HG03354 (cell line): ENCODE data around the gene RNU7-1.

ENCODE experiments used
- ATAC-seq: cut with Tn5 transposase; IDR thresholded peaks from one replicate; pipeline ENCODE4 v1.9.1; 2021; ENCODE audit warnings: mild to moderate bottlenecking; ENCODE audit not compliant: unreplicated experiment, poor library complexity, severe bottlenecking

RNU7-1 gene

DNA sequence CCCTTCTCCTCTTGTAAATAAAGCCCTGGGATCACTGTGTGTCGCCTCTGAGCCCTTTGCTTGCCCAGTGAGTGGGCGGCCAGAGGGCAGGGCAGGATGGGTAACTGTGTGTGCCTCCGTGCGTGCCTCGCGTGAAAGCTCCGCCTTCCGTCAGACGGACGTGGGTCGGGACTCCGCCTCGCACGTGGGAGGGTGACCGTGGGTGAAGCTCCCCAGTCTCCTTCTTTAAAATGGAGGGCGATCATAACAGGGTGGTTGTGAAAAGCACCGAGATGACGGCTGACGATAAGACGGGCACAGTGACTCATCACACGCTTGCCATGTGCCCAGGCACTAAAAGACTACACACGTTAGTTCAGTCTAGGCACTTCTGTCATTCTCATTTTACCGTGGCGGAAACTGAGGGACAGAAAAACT is 17.7 kb downstream of the RNU7-1 start:
- peak; percentile 18 for ATAC-seq

DNA sequence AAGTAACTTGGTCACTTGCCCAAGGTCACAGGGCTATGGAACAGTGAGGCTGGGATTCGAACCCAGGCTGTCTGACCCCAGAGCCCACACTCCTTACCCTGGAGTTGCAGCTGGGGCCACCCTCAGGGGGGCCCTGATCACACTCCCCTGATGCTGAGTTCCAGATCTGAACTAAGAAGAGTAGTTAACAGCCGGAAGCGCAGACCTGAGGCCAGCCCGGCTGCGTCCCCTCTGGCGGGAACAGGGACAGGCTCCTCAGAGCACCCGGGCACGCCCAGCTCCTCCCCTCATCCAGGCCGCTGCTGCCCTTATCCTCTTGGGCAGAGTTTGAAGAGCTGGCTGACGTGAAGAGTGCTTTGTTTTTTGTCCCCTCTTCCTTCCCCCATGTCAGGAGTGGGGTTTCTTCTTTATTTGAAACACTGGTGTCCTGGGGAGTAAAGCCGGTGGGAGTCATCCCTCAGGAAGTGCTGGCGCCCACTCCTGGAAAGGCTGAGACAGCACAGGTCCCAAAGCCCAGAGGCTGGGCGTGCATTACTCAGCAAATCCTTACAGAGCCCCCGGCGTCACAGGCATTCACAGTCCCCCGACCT is 18.2 kb downstream of the RNU7-1 start:
- ATAC-seq, result peak; percentile 19

DNA sequence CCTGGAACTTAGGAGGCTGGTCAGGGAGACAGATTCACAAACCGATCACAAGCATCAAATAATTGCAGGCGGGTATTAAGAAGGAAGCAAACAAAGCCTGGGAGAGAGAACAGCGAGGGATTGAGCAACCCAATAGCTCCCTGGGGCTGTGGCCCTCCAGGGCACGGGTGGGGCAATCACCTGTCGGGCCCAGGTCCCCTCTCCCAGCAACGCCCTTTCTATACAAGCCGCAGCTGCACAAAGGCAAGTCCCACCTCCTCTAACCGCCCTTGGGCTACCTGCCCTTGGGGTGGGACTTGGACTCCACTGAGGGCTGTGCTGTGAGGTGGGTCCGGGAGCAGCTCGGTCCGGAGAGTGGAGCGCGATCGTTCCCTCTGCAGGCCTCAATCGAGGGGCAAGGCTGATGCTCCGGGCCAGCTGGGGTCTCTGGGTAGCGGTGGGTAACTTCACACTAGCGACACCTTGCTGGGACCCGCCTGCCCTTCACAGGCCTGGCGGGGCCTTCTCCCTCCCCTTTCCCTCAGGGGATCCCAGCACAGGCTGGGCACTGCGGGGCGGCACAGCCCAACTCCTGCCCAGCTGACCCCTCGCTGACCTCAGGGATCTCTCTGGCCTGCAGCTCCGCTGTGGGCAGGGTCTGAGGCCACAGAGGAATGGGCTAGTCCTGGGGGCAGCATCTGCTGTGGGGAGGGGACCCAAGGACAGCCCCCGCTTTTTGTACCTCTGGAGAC is 18.8 kb downstream of the RNU7-1 start:
- no peak for ATAC-seq

DNA sequence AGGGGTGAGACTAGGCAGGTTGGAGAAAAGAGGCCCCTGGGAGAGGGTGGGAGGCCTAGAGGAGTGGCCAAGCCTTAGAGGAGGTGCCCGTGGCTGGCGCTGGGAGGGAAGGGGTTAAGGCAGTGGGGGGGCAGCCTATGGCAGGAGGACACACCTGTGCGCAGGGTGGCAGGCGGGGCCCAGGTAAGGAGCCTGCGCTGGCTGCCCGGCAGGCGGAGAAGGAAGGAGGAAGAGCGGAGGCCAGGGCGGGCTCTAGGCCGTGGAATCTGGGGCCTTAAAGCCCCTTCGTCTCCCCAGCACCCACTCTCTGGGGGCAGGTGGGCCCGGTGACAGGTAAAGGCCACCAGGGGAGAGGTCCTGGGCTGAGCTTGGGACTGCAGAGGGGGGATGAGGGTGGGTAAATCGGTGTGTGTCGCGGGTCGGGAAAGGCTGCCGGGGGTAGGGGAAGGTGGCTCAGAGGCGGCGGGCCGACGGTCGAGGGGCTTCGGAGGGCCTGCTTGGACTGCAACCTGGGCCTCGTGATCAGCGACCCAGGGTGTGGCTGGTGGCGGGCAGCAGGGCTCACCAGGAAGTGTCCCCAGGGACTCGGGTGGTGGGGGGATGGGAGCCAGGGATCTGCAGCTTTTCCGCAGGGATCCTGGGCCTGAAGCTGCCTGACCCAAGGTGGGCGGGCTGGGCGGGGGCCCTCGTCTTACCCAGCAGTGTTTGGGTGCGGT is 19.6 kb downstream of the RNU7-1 start:
- no peak for ATAC-seq

DNA sequence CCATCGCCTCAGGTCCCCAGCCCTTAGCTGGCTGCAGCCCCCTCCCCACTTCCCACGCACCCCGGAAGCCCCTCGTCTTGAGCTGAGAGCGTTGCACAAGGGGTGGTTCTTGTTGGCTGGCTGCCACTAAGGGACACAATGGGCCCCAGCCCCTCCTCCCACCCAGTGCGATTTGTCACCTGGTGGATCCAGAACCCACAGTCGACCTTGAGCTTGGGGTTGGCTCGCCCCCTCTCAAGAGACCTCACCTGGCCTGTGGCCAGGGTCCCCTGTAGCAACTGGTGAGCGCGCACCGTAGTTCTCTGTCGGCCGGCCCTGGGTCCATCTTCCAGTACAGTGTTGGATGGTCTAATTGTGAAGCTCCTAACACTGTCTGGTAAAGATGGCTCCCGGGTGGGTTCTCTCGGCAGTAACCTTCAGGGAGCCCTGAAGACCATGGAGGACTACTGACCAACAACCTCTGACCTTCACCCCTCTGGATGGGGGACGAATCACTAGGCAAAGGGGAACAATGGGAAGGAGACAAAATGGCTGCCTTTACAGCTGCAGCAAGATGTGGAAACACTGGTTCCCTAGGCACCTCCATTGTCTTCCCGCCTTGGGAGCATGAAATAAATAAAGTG is 20.3 kb downstream of the RNU7-1 start:
- no peak for ATAC-seq

DNA sequence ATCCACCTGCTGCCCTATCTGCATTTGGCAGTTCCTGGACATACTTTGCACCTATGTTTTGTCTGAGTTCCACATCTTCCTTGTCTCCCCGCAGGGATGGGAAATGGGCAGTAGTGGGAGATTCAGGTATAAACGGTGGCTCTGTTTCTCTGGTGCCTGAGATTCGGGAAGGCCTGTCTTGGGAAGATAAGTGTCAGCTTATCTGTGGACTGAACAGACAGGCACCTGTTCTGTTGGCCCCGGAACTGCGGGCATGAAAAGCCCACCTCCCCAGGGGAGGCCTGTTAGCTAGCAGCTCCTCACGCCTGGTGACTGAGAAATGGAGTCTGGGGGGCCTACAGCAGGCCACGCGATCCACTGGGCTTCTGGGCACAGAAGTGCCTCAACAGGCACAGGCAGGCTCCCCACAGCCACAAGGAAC is 21.0 kb downstream of the RNU7-1 start:
- ATAC-seq, result peak; percentile 4

DNA sequence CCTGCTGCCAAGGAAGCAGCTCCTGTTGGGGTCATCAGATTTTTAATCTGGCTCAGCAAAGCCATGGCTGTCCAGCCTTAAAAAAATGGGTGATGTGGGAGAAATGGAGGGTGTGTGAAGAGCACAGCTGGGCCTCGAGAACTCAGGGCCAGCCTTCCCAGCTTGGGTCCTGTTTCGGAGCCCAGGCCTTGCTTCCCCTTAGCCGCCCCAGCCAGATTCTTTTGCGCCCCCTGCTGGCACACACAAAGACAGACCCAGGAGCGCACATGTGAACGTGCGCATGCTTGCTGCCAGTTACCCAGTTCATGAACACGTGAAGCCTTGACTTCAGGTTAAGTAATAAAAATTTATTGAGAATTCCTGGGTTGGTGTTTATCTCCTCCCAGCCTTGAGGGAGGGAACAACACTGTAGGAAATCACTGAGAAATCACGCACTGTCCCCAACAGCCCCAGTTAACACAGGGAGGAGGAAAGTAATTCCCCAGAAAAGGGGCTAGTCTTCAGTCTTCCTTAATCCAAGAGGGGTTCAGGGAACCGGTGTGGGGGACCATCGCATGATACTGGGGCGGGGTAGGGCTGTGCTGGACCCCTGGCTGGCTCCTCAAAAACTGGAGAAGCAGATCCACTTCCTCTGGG is 21.5 kb downstream of the RNU7-1 start:
- peak; percentile 49 for ATAC-seq

DNA sequence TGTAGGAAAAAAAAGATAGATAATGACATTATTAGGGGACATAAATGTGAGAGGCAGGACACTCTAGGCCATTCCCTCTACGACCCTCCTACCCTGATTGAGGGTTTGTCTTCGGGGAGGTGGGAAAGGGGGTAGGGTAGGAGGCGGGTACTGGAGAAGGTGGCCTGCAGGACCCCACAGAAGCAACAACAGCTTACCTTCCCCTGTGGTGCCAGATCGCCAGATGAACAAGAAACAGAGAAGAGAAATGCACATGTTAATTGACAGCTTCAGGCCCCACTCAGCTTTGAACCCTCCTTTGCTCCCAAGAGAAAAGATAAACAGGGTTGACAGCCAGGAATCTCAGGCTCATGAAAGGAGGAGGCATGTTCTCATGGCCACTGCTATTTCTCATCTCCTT is 22.1 kb downstream of the RNU7-1 start:
- ATAC-seq, result no peak

DNA sequence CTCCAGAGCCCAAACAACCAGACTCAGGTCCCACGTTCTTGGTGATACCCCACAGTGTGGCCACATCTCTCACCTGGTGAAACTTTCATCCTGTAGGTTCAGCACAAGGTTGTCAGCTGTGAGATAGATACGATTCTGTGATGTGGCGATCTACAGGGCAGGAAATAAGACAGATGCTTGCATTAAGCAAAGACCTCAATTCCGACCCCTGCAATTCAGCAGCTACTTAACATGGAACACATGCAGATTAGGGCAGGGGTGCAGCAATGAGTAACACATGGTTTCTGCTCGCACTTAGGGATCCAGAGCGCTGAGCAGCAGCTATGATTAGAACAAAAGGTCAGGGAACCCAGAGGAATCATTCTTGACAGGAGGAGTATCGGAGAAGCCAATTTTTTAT is 22.7 kb downstream of the RNU7-1 start:
- ATAC-seq, result no peak

DNA sequence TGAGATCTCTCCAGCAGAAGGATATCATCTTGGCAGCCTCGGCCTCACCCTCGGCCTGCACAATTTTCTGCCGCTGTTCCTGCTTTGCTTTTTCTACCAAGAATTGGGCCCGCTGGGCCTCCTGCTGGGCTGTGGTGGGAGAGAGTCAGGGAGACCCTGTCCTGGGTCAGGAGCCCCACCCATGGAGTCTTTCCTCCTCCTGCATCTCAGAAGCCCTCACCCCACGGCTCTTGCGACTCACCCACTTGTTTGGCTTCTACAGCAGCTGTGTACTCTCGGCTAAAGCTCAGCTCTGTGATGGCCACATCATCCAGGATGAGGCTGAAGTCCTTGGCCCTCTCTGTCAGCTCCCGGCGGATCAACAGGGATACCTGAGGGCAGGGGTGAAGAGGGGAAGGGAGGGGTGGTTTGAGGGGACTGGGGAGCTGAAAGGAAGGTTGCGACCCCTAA is 24.1 kb downstream of the RNU7-1 start:
- no peak for ATAC-seq

DNA sequence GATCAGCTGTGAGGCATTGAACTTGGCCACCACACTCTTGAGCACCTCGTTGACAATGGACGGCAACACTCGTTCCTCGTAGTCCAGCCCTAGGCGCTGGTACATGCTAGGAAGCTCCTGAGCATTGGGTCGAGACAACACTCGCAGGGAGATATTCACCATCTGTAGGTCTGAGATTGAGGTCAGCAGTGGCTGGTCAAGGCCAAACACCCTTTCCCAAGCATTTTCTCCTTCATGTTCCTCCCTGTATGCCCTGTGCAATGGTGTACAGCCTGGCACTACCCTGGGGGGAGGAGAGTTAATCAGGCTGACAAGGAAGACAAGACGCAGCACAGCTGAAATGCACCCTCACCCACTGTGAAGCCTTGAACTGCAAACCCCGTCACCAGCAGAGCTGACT is 24.8 kb downstream of the RNU7-1 start:
- ATAC-seq, result no peak

DNA sequence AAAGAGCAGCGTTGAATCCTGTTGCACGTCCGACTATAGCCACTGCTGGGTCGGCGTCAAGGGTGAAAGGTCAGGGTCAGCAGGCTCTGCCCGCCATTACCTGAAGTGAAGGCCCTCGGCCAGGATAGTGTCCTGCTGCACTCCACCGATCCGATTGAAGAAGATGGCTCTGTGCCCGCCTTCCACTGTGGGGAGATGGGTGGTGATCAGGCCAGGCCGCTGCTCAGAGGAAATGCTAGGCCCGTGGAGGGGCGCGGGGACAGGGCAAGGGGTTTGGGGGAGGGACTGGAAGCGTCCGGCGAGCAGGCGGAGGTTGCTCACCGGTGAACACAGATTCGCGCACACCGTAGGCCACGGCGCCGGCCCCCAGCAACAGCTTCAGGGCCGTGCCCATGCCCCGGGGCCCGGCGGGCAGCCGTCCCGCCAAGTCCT is 26.5 kb downstream of the RNU7-1 start:
- ATAC-seq, result peak; percentile 9

DNA sequence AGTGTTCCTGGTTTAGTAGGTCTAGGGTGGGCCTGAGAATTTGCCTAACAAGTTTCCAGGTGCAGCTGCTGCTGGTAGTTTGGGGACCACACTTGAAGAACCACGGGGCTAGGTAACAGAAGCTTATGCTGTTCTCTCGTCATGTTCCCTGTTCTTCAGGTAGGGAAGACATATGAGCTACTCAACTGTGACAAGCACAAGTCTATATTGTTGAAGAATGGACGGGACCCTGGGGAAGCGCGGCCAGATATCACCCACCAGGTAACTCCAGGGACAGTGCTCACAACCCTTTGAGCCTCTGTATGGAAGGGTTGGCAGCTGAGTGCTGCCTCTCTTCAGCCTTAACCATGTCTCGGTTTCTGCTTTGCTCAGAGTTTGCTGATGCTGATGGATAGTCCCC is 30.6 kb downstream of the RNU7-1 start:
- no peak for ATAC-seq

DNA sequence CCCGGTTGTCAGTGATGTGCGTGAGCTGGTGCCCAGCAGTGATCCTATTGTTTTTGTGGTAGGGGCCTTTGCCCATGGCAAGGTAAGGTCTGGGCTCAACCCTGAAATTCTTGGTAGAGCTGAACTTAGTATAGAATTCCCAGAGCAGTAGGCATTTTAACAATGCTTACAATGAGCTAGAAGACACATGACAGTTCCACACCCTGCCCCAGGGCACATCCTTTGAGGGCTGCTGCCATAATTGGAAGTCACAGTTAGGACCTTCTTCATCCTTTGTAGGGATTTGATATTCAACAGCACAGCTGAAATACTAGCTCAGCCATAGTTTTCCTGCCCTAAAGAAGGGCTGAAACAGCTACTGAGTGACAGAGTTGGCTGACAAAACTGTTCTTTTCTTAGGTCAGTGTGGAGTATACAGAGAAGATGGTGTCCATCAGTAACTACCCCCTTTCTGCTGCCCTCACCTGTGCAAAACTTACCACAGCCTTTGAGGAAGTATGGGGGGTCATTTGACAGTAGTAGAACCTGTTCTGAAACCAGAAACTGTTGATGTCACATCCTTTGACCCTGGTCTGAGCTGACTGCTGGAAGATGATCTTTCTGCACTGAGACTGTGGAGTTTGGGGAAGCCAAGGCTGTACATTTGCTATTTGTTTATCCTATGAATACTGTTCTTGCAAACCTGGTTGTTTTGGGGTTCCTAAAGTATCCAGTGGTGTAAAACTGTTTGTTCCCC is 31.8 kb downstream of the RNU7-1 start:
- no peak for ATAC-seq

DNA sequence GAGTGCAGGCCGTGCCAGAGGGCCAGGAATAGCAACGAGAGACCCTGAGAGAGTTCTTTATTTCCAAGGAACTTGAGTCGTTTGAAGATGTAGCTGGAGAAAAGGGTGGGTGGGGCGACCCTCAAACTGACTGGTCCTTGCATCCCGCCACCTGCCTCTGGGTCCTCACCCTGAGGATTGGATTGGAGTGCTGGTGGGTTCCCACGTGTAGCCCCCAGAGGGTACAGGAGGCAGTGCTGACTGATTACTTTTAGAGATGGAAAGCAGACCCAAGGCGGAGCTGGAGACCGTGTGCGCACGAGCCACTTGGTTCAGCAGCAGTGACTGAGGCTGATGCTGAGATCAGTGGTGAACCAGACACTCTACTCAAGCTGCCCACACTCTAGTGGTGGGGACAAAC is 34.0 kb downstream of the RNU7-1 start:
- ATAC-seq, result no peak

DNA sequence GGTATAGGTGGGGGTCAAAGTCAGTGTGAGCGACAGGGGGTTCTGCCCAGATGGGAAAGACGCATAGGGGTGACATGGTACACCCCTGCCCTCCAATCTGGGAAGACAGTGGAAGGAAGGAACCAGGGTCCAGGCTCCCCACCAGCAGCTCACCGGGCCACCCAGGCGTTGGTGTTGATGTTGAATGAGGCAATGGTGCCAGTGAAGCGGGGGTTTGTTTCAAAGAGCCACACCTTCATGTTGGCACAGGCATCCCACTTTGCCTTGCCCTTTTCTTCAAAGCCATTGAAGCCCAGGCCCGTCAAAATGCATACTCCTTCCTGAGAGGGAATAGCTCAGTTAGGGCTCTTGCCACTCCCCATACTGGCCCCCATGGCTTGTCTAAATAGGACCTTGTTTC is 34.6 kb downstream of the RNU7-1 start:
- ATAC-seq, result no peak

DNA sequence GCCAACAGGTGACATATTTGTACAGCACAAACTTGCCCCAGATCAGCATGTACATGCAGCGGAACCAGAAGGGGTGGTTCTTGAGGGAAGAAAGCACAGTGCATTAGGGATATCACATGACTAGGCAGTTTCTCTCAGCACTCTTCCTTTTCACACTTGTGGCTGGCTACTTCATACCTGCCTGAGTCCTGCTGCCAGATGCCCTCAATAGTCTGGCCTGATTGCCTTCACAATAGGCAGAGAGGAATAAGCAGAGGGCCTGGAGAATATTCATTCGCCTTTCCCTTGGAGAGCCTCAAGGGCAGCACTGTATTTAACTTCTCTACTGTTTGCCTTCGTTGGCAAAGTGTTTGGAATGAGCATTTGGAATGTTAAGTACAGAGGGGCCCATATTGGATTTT is 35.0 kb downstream of the RNU7-1 start:
- ATAC-seq, result no peak

DNA sequence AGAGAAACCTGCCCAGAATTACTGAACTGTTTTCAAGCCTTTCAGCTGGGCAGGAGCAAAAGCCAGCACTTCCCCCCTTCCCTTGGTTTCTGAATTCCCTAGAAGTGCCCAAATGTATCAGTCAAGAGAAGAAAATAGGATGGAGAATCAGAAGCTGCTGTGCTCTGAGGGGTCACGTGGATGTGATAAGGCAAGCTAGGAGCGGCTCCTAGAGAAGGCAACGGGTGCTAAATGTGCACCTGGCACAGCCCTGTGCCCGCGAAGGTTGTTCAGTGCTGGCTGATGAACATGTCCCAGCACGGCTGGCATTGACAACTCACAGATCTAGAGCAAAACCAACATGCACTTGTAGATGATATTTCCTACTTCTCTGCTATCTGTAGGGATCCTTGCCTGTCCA is 35.4 kb downstream of the RNU7-1 start:
- ATAC-seq, result no peak

DNA sequence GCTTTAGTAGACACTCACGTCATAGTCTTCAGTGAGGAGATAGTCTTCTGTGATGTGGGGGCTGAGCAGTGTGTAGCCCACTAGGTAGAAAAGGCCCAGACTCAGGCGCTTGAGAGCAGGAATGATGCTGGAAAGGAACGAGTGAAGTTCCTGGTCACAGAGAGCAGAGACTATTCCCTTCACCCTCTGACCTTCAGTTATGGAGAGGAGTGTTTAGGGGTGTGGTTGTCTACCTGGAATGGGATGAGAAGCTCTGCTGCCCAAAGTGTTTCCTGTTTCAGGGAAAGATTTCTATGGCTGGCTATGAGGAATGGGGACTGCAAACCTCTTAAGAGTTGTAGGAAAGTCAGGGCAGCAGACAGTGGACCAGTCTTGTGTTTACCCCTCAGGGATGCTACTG is 35.8 kb downstream of the RNU7-1 start:
- no peak for ATAC-seq
